ENCODE results near the gene CRACDL.

The CRACDL gene

DNA sequence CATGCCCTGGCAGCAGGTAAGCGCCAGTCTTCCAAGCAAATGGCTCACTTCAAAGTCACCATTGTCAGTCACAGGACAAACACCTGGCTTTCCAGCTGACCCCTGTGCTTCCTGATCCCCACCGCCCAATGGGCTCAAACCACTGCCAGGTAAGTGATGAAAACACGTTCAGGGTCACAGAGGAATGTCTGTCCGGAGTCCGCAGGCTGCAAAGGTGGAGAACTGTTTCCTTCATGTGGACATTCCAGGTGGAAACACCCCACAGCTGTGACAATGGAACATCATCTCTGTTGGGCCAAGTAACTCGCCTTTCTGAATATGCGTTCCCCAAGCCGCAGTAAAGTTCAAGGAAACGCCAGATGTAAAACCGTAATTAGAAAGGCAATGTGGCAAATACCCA, 86.0 kb downstream of the CRACDL start:
- DNase-seq (ENCODE audit: low read depth) = no peak

DNA sequence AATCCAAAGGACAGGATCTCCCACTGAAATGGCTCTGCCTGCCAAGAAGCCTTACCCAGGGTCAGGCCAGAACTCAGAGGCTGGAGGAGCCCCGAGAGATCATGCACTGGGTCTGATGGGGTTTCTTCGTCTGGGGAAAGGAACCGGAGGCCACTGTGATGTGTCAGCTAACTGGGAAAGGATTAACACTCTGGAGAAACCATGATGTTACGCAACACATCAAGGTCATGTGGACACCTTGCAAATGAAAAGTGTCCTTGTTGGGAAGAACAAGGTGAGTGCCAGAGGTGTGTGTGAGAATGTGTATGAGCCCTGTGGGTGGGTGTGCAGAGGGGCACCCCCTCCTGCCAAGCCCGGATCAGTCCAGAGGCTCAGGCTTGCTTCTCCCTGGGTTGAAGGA, 86.9 kb downstream of the CRACDL start:
- no peak for DNase-seq (ENCODE audit: low read depth)

DNA sequence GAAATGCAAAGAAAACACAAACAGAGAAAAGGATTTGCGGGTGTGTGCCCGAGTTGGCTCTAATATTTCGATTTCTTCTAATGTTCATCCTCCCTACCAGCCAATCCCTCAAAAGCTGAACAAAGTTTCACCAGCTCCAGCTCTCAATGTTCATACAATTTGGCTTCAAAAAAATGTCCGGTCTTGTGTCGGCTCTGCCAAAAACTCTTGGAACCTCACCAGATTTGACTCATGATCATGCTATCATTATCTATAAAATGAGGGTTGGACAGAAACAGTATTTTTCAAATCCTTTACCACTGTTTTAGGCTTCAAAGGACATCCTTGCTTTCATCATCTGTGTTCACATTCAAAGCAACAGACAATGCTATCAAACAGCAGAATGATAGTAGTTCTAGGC, 88.2 kb downstream of the CRACDL start:
- no peak for DNase-seq (ENCODE audit: low read depth)

DNA sequence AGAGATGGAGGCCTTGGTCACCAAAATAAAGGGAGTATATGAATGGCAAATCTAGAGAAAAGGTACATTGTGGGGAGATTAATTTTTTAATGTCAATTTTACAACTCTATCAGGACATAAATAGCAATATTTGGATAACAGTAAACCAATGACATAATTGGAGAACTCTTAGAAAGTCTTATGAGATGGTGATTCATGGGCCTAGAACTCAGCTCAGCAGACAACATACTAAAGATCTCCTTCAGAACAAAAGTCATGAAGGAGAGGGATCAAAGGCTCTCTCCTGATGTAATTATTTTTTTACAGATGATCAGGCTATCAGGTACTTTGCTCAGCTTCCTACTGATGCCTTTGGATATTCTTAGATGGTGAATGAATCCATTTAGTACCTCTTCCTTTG, 90.0 kb downstream of the CRACDL start:
- DNase-seq (ENCODE audit: low read depth) = no peak

DNA sequence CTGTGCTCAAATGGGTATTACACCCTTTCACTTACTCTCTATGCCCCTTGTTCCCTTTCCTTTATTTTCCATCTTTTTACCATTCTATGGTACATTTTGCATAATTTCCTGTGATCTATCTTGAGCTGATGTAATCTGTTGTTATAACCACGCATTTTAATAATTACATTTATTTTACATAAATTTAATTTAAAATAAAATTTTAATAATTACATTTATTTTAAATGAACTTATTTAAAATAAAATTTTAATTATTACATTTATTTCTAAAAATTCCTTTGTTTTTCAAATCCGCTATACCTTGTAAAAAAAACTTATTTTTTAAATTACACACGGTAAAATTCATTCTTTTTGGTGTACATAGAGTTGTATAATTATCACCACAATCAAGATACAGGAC, 93.9 kb downstream of the CRACDL start:
- DNase-seq (ENCODE audit: low read depth) = no peak

DNA sequence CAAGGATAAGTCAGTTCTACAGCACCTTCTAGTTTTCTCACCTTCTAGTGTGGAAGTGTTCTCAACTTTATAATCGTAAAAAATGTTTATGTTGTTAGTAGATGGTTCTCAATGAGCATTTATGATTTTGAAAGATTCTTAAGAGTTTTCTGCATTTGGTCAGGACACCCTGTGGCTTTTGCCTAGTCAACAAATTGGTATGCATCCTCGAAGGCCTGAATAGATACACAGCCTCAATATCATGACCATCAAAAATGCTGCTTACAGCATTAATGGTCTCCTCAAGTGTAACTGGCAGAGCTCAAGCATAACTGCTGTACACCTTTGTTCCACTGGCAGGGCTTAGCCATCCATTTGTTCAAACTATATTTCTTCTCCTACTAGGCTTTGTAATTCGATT, 96.7 kb downstream of the CRACDL start:
- no peak for DNase-seq (ENCODE audit: low read depth)

DNA sequence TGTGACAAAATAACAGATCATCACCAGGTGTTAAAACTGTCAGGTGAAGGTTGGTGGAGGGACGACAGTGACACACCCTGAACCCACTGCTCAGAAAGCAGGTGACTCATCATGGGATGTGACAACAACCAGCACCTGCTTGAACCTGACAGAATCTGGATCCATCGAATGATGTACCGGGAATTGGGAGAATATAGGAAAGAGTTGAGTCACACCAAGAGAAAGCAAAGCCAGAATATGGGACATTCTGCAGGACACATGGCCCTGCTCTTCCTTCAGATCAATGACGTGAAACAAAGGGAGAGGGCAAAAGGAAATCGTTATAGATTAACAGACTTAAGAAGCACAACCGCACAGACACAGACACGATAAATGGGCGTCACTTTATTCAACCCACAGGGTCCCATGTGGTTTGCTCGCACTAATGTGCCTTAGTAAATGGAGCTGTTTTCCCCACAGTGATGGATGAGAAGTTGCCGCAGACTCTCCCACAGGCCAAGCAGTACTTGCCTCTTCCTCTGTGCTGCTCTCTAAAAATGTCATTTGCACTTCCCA, 100.1 kb downstream of the CRACDL start:
- no peak for DNase-seq (ENCODE audit: low read depth)

DNA sequence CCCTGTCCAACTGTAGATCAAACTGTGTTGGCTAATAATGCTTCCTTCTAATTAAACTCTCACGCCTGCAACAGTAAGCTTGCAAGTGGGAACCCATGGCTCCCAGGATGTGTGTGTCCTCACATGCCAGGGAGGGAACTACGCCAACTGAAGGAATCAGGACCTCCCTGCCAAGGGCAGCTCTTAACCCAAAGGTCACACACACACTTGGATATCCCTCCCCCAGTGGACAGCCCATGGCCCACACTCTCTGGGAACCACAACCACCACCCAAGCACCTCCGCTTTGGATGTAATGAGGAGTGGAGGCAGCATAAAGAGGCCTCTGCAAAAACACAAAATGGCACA, 102.1 kb downstream of the CRACDL start:
- DNase-seq (ENCODE audit: low read depth) = no peak

DNA sequence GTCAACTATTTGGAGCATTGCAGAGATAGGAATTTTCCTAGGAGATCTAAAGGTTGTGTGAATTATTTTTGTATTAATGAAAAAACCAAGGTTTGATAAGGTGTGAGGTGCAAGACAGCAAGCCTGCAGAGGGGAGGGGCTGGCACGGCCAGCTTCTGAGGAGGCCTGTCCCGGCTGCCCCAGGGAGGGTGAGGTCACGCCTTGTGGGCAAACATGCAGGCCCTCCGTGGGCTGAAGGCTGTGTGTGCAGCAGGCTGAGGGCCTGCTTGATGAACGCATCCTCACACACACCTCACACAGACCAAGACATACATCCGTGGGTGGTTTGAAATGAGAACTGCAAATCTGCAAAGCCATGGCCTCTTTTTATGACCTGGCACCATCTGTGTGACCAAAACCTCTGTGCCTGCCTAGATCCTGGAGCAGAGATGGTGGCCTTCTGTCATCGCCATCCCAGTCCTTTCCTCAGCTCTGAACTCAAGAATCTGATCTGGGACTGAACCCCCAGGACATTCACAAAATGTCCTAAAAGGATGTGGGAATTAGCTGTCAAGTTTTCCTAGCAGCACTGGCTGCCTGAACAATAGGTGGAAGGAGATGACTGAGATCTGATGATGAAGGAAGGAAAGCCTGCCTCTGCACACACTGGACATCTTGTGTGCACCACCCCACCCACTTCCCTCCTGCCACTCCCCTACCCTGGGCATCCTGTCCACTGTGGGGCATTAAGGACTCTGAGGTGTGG, 102.7 kb downstream of the CRACDL start:
- DNase-seq (ENCODE audit: low read depth) = no peak

DNA sequence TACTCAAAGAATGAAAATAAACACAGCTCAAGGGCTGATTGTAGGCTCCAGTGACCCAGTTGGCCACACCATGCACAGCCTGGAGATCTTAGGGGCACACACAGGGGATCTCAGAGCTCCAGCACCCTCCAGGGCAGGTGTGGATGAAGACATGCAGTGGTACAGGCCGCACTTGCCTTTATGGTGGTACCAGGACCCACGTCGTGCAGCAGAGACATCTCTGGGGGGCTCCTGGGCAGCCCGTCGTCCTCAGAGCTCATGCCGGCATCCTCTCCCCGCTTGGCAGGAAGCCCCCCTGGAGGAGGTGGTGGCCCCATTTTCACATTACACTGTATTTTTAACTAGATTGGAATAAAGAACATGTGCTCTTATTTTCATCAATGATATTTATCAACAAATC, 103.9 kb downstream of the CRACDL start:
- DNase-seq (ENCODE audit: low read depth) = no peak

DNA sequence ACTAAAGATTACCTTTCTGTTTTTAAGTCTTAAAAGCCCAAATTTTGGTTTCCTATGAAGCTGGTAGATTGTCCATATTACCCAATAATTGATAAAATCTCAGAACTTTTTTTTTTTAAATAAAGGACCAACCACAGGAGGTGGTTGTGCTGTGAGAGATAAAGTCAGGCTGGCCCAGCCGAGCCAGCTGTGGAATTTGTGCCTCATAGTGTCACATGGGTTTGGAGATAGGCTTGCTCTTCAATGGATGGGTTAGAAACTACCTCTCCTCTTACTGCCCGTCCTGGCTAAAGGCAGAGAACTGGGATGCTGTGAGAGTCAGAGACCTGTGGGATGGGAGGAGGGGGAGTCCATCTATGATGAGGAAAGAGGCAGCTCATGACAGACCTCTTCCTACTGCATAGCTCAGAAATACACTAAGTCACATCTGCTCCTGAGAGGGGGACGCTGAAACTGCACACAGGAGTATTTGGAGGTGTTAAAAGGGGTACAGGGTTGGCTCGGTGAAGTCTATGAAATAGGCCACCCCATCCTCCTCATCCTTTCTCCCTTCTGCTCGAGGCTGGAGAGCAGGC, 105.4 kb downstream of the CRACDL start:
- no peak for DNase-seq (ENCODE audit: low read depth)

DNA sequence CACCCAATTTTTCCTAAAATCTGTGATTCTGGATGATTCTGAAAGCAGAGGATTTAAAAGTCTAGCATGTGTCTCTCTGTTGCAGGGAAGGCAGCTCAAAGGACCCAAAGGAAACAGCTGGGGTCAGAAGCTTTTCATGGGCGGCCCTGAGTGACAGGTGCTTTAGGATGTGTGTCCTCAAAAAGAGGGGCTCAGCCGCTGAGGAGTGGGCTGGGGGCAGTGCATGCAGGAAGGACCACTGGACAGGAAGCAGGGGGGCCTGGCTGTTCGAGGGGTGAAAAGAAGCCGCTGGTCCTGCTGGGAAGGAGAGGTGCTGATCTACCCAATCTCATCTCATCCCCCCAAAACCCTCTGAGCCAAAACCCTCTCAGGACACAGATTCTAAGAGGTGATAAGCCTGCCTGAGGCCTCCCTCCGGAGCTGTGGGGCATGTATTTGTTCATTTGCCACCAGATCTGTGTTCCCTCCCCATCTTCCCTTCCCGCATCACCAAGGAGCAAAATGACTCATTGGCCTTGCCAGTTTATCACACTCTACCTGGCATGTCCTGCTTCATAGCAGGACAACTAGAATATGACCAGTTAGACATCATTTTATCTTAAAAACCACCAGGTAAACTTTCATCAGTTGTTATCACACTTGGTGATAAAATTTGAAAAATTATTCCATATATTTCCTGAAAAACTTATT, 106.3 kb downstream of the CRACDL start:
- no peak for DNase-seq (ENCODE audit: low read depth)

DNA sequence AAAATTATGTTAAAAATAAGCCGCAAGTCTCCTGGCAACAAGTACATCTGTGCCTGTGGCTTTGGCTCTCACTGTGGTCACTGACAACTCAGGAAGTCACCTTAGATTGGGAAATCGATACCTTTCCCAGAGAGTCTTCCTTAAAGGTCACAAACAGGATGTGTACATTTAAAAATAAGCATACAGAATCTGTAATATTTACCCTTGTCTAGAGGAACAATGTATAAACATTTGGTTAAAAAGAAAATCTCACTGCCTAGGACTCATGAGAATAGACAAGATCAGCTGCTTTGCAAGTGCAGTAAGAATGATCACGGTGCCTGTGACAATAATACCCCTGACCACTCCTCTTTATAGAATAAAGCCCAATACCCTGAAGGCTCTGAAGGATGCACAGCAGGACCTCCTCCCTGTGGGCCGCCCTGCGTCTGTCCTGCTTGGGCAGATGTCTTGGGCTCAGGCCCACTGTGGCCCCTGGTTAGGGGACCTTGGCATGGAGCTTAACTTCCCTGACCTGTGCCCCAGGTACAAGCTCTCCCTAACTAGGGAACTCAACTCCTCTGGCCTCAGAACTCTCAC, 107.1 kb downstream of the CRACDL start:
- DNase-seq (ENCODE audit: low read depth) = no peak

DNA sequence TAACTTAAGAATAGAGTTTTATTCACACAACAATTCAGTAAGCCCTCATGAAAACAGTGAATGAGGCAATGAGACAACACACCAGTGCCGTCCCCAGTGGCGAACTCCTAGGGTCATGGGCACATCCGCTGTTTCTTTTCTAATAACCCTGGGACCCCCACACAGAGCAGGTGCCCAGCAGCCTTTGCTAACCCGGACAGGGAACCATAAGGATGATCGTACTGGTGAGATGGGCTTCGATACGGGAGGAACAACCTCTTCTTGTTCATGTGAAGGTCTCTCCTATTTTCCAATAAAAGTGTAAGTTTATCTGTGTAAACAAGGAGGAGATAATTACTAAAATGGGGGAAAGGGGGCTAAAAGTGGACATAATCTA, 107.7 kb downstream of the CRACDL start:
- no peak for DNase-seq (ENCODE audit: low read depth)

DNA sequence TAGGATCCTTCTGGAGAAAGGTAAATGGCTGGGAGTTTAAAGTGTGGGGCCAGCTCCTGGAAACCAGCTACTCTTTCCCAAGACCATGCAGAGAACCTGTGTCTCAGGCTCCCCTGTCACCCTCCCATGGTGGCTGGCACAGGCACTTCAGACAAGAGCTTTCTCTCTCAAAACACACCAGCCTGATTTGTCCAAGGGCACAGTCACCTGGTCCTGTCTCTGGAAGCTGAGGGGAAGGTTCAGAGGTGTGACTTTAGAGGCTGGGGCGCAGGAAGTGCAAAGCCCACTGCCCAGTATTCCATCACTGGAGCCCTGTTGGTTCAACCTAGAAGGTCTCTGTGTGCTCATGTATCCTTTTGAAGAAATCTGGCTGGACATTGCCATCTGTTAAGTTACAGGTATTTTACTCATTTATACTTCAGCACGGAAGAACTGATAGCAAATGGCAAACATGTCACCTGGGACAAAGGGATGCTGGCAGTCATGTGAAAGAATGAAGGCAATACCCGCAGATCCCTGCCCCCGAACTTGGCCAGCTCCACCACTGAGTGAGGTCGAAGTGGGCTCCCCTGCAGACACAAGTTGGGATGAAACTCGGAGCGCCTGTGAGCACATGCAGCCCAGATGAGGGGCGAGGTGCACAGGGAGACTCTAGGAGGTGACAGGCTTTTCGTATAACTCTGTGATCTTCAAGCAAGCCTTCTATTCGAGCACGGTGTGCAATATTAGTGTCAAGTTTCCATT, 108.2 kb downstream of the CRACDL start:
- DNase-seq (ENCODE audit: low read depth) = no peak

DNA sequence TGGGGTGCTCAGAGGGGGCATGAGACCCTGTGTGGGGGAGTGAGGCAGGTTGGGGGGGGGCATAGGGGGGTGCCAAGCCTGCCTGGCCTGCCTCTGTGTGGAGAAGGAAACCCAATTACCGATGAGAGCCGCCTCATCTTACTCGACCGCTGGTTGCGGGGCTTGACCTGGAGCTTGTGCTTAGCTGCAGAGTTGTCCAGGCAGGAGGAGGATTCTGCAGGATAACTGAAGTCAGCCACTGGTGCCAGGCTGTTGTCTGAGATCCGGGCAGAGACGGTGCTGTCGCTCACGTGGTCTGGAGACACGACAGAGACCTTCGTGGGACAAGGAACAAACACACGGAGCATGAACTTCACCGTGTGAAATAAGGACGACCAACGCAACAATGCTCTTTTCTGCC, 109.2 kb downstream of the CRACDL start:
- DNase-seq (ENCODE audit: low read depth) = no peak

DNA sequence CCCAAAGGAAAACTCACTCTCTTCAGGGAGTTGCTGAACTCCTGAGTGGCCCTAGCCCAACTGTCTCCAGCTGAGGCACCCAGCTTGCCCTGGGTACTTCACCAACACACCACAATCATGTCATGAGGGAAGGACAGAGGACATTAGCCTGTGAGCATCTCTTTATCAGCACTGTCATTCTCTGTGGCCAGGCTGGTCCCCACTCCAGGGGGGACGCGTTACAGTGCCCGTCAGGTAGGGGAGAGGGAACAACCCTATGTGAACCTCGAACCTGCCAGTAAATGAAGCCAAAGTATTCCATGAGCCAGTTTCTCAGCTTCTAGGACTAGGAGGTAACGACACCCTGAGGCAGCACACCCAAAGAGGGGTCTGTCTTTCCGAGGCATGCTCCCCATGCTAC, 110.2 kb downstream of the CRACDL start:
- DNase-seq (ENCODE audit: low read depth) = no peak

DNA sequence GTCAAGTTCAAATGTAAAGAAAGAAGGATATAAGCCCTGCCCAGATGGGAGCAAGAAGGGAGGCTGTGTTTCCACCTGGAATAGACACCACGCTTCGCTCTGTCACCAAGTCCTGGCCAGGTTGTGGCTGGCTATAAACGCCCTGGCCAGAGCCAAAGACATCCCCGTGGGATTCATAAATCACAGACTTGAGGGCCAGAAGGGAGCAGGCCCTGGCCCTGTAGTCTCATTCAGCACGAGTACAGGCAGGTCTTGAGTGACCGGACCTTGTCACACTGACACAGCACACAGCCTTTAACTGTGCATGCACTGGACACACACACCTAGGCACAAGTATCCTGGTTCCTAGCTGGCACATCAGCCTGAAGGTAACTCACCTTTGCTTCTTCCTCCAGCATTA, 110.6 kb downstream of the CRACDL start:
- no peak for DNase-seq (ENCODE audit: low read depth)

DNA sequence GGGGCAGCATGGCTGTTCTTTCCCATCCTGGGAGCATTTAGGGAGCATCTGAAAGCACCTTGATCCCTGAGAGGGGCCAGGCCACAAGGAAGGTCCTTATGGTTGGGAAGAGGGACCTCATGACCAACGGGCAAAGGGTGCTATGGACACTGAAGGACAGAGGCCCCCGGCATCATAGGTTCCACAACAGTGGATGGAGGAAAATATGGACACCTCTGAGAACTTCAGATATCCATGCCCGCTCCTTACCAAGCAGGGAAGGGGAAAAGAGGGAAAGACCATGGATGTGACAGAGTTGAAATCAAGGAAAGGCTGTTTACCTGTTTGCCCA, 111.0 kb downstream of the CRACDL start:
- no peak for DNase-seq (ENCODE audit: low read depth)

DNA sequence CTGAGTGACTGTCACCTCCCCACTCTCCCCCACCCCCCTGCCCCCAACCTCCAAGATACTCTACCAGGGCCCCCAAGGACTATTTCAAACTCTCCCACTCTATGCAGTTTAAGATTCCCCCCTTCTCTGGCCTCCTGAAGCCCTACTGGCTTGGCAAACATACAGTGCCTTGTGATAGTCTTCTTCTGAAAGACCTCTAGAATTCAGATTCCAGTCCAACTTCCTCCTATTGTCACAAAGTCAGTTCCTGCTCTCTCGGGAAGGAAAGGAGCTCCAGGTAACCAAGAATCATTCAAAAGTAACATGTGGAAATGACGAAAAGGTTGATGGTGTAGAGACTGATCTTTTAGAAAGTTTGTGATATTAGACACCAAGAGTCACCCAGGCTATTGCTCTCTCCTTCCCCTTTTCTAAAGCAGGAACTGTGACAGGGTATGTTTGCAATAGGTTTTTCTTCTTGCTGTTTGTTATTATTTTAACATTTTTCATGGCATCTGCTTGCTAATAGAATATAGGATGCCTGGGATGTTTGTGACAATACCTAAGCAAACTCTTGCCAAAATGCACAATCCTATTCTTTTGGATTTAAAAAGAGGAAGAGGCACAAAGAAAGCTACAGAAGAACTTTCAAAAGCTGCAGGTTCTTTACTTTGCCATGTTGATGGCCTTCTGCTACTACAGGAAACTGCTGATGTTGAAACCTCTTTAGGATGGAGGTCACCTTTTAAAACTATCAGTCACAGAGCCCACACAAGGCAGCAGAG, 111.6 kb downstream of the CRACDL start:
- no peak for DNase-seq (ENCODE audit: low read depth)
